Left ventricle myocardium inferior (tissue), 1 donor: ENCODE results near the gene SEBOX. TPM values are rescaled to one million over a fixed set of nuclear protein-coding genes. Genes with fewer than 3 reads are reported as not detected.

Source experiments
- DNase-seq: peaks from one replicate; pipeline ENCODE4 v3.0.0-alpha.2; 2020
- H3K27ac ChIP-seq: fragments of 200-600 bp; replicated peaks from 2 replicates; pipeline ENCODE4 v1.8.0; 2021
- H3K27me3 ChIP-seq: fragments of 200-600 bp; 2 replicates; pipeline ENCODE4 v1.8.0; 2021; ENCODE audit warnings: low read depth
- H3K36me3 ChIP-seq: fragments of 200-600 bp; 2 replicates; pipeline ENCODE4 v1.8.0; 2021
- H3K4me1 ChIP-seq: fragments of 200-600 bp; 2 replicates; pipeline ENCODE4 v1.8.0; 2021
- H3K4me3 ChIP-seq: fragments of 200-600 bp; 2 replicates; pipeline ENCODE4 v1.8.0; 2021; ENCODE audit warnings: mild to moderate bottlenecking, moderate library complexity
- H3K9me3 ChIP-seq: fragments of 200-600 bp; replicated peaks from 2 replicates; pipeline ENCODE4 v1.8.0; 2021
- CTCF ChIP-seq: fragments of 200-600 bp; IDR thresholded peaks from 2 replicates; pipeline ENCODE4 v1.8.0; 2021; ENCODE audit warnings: antibody characterized with exemption, mild to moderate bottlenecking, borderline replicate concordance
- intact Hi-C: fragments of 100-400 bp; cut with micrococcal nuclease; formaldehyde crosslinking; loops from one replicate; pipeline ENCODE4 v1.11.0; 2022
- total RNA-seq: library from RNA; stranded (reverse); fragmentation: NEBNext Ultra II Directional; extraction: Animal tissue kit (Norgen Biotek cat#: 25700); gene quantifications from one replicate; pipeline ENCODE4 v1.2.1, GENCODE V29; 2021
- donor health status: DM: no; HTN: yes; CAD: no; lungs with severe emphysema.

SEBOX gene
- total RNA-seq, 1 donor from 2014 or later = not detected

DNA sequence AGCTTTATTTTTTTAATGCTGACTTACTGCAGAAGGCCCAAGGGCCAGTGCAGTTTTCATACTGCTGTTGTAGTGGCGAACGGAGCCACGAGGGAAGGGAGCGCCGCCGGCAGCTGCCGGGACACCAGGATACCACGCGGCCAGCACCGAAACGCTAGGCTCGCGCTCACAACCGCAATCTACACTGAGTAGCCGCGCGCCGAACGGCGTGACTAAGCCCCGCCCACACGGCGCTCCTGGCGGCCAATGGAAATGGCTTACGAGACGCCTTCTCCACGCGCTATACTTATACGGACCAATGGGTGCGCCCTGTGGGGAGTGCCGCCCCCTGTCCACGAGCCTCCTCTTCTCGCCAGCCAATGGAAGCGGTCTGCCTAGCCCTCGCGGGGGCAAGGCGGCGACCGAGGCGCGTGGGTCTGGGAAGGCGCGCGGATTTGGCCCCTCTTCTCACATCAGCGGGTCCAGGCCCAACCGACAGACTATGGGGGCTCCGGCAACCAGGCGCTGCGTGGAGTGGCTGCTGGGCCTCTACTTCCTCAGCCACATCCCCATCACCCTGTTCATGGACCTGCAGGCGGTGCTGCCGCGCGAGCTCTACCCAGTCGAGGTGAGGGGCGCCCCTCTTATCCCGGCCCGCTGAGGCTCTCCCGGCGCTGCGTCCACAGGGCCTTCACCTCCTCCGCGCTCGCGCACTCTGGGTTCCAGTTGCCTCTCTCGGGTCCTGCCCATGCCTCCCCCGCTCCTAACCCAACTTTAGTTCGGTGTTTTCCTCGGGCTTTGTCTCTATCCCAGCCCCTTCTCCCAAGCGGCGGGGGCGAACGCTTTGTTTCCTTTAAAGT, 46.0 kb downstream of the SEBOX start, which contains the start of gene TMEM97:
Gene TMEM97, plus strand, starts transcription at position 442 of the 839 bp plus-strand sequence. Its CDS starts 40 bp downstream, at position 482.
- Histone ChIP-seq H3K9me3 (no peaks in the 10 kb centered on the region), H3K36me3 (no peaks in the 10 kb centered on the region), H3K27me3 (peaks cover 3% of the 10 kb centered on the region), H3K27ac (peak within 1 kb of the TSS; percentile 52), H3K4me3 (peak within 1 kb of the TSS; percentile 82), H3K4me1 (peaks cover 21% of the 10 kb centered on the region)
- peak; percentile 96 for DNase-seq
- TF ChIP-seq CTCF = peak; percentile 25
- intact Hi-C loops = no loop called here

GRCh38 chr17:28317966-28318758, 46.8 kb downstream of the SEBOX start:
- peaks cover 21% of the 10 kb centered on the region for H3K4me1 ChIP-seq

GRCh38 chr17:28317099-28317965, 47.7 kb downstream of the SEBOX start:
- no peak for TF ChIP-seq CTCF
- H3K4me1 ChIP-seq = peaks cover 21% of the 10 kb centered on the region
- H3K9me3 ChIP-seq = no peaks in the 10 kb centered on the region
- no peak for DNase-seq
- no peaks in the 10 kb centered on the region for H3K36me3 ChIP-seq
- intact Hi-C loops = no loop called here
- peaks cover 3% of the 10 kb centered on the region for H3K27me3 ChIP-seq
- H3K27ac ChIP-seq = no peak overlapping the region
- H3K4me3 ChIP-seq = peak overlapping the region; percentile 82

More at GRCh38 chr17:28317966-28318758, 46.8 kb downstream of the SEBOX start:
- Histone ChIP-seq H3K9me3 (no peaks in the 10 kb centered on the region), H3K27me3 (peaks cover 3% of the 10 kb centered on the region), H3K4me3 (peak overlapping the region; percentile 82), H3K27ac (peak overlapping the region; percentile 44), H3K36me3 (no peaks in the 10 kb centered on the region)
- no peak for TF ChIP-seq CTCF
- no peak for DNase-seq
- intact Hi-C loops = no loop called here

DNA sequence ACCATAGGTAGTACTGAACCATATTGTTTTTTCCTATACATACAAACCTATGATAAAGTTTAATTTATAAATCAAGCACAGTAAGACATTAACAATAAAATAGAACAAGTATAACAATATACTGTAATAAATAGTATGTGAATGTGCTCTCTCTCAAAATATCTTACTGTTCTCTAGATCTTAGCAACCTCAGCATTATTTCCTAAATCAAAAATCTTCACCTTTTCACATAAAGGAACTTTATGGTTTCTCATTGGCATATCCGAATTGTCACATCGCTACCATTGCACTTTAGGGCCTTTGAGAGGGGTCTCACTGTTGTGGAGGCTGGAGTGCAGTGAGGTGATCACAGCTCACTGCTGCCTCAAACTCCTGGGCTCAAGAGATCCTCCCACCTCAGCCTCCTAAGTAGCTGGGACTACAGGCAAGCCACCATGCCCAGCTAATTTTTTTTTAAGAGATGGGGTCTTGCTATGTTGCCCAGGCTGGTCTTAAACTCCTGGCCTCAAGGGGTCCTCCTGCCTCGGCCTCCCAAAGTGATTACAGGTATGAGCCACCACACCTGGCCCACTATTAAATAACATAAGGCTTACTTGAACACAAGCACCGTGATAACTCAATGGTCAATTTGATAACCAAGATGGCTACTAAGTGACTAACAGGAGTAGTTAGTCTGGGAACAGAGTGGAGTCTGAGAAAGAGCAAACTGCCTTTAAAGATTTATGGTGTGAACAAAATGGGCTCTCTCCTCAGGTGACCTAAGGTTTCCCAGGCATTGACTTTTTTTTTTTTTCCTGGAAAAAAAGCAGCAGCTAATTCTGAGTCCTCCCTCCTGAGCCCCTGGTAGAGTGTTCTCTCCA, 48.9 kb downstream of the SEBOX start:
- intact Hi-C loops = no loop called here

More for the DNA sequence above, 48.9 kb downstream of the SEBOX start:
- H3K27me3 ChIP-seq = peaks cover 3% of the 10 kb centered on the region
- no peak overlapping the region for H3K4me3 ChIP-seq
- no peak for TF ChIP-seq CTCF
- H3K9me3 ChIP-seq = no peaks in the 10 kb centered on the region
- H3K4me1 ChIP-seq = peaks cover 21% of the 10 kb centered on the region
- no peak overlapping the region for H3K27ac ChIP-seq
- no peaks in the 10 kb centered on the region for H3K36me3 ChIP-seq
- DNase-seq = no peak
